Cardiac muscle cell (in vitro differentiated cells and primary cell): Measurements from ENCODE around the gene HM13. TPM values are rescaled to one million over a fixed set of nuclear protein-coding genes. Genes with fewer than 3 reads are reported as not detected.

ENCODE experiments used
- DNase-seq, 2 donors: peaks; one replicate each; pipeline versions ENCODE4 v3.0.0 to v3.0.0-alpha.2; 2010 to 2017; ENCODE audit warnings: low read depth in 1 of 2, low spot score in 1 of 2
- H3K27ac ChIP-seq: fragments of 200-600 bp; sonication (generic); 2 replicates; pipeline ENCODE4 v1.5.1; 2016
- H3K27me3 ChIP-seq: fragments of 200-600 bp; sonication (generic); 2 replicates; pipeline ENCODE4 v1.6.0; 2016; ENCODE audit warnings: control low read depth
- H3K36me3 ChIP-seq: fragments of 200-600 bp; sonication (generic); 2 replicates; pipeline ENCODE4 v1.5.1; 2016; ENCODE audit warnings: control low read depth
- H3K4me1 ChIP-seq: fragments of 200-600 bp; sonication (generic); 2 replicates; pipeline ENCODE4 v1.8.1; 2017; ENCODE audit warnings: low read depth, mild to moderate bottlenecking, mixed run types
- H3K4me3 ChIP-seq: fragments of 200-600 bp; sonication (generic); 2 replicates; pipeline ENCODE4 v1.5.1; 2016; ENCODE audit warnings: mild to moderate bottlenecking
- H3K9me3 ChIP-seq: fragments of 200-600 bp; sonication (generic); 2 replicates; pipeline ENCODE4 v1.5.1; 2017; ENCODE audit warnings: low read depth, mild to moderate bottlenecking, control low read depth
- polyA plus RNA-seq: library from polyadenylated mRNA; unstranded; fragments of >200 nt; fragmentation: Nextera tagmentation; extraction: Ambion mirVana; gene quantifications from 2 replicates; pipeline ENCODE4 v1.2.1, GENCODE V29; 2016
- total RNA-seq: library from RNA; depleted of rRNA; stranded (reverse); fragments of >200 nt; gene quantifications from 2 replicates; pipeline ENCODE4 v1.2.3, GENCODE V29; 2016
- TF ChIP-seq, protein P1 (sequence below): IDR thresholded peaks from 2 replicates; pipeline ENCODE4 v1.5.1; 2012; ENCODE audit warnings: low read depth, mild to moderate bottlenecking, low read length

The HM13 gene
- total and polyA plus RNA-seq, 2 experiments from 2014 or later = 49.8 to 170 TPM

DNA sequence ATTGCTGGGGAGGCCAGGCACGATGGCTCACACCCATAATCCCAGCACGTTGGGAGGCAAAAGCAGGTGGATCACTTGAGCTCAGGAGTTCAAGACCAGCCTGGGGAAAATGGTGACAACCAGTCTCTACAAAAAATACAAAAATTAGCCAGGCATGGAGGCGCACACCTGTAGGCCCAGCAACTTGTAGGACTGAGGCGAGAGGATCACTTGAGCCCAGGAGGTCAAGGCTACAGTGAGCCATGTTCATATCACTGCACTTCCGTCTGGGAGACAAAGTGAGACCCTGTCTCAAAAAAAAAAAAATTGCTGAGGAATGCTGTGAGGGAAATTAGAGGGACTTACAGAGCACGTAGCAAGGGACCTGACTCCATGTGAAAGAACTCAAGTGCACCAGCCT lies 50.0 kb downstream of the HM13 start:
- no peak overlapping the region for H3K4me3 ChIP-seq
- TF ChIP-seq, protein P1, sequence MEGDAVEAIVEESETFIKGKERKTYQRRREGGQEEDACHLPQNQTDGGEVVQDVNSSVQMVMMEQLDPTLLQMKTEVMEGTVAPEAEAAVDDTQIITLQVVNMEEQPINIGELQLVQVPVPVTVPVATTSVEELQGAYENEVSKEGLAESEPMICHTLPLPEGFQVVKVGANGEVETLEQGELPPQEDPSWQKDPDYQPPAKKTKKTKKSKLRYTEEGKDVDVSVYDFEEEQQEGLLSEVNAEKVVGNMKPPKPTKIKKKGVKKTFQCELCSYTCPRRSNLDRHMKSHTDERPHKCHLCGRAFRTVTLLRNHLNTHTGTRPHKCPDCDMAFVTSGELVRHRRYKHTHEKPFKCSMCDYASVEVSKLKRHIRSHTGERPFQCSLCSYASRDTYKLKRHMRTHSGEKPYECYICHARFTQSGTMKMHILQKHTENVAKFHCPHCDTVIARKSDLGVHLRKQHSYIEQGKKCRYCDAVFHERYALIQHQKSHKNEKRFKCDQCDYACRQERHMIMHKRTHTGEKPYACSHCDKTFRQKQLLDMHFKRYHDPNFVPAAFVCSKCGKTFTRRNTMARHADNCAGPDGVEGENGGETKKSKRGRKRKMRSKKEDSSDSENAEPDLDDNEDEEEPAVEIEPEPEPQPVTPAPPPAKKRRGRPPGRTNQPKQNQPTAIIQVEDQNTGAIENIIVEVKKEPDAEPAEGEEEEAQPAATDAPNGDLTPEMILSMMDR = no peak
- H3K4me1 ChIP-seq = peaks cover 11% of the 10 kb centered on the region

DNA sequence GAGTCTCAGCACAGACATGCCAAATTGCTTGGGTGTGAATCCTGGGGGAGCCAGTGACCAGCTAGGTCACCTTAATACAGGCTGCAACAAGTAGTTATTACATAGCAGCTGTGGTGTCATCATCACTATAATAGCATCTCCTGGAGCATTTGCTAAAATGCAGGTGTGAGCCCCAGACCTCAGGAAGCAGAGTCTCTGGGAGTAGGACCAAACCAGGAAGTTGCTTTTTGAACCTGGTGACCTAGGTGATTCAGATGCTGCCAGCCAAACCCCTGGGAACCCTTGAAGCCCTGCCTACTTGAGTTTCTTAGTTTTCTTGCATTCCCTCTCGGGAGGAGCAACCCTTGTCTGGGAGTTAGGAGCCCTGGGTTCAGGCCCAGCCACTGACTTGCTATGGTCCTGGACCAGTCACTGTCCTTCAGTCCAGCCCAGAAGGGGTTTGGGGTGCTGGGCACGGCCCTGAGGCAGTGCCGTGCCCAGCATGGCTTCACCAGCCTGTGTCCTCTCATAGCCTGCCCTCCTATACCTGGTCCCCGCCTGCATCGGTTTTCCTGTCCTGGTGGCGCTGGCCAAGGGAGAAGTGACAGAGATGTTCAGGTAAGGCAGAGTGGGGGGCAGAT lies 51.6 kb downstream of the HM13 start:
- Histone ChIP-seq H3K36me3 (peaks cover 17% of the 10 kb centered on the region), H3K27ac (no peak overlapping the region)

More for the DNA sequence above, 50.0 kb downstream of the HM13 start:
- Histone ChIP-seq H3K36me3 (peaks cover 17% of the 10 kb centered on the region), H3K27me3 (no peaks in the 10 kb centered on the region), H3K9me3 (no peaks in the 10 kb centered on the region), H3K27ac (no peak overlapping the region)
- no peak for DNase-seq

DNA sequence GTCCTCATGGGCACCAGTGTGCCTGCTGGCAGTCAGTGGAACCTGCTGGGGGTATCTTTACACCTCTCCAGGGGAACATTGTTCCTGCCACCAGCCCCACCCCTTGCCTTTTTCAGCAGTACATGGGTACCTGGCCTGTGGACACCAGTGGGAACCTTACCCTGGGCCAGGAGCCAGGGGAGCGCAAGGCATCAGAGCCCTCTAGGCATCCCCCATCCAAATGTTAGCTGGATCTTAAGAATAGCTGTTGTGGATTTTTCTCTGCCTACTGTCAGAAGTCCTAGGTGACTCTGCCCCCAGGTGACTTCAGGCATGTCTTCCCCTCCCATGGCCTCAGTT lies 52.0 kb downstream of the HM13 start:
- Histone ChIP-seq H3K4me3 (no peak overlapping the region), H3K27ac (no peak overlapping the region), H3K27me3 (no peaks in the 10 kb centered on the region), H3K4me1 (peaks cover 13% of the 10 kb centered on the region), H3K36me3 (peaks cover 17% of the 10 kb centered on the region), H3K9me3 (no peaks in the 10 kb centered on the region)
- DNase-seq = no peak
- TF ChIP-seq, protein P1 = no peak

More for the DNA sequence above, 51.6 kb downstream of the HM13 start:
- TF ChIP-seq, protein P1 = no peak
- Histone ChIP-seq H3K4me1 (peaks cover 13% of the 10 kb centered on the region), H3K9me3 (no peaks in the 10 kb centered on the region), H3K27me3 (no peaks in the 10 kb centered on the region), H3K4me3 (no peak overlapping the region)
- no peak for DNase-seq

DNA sequence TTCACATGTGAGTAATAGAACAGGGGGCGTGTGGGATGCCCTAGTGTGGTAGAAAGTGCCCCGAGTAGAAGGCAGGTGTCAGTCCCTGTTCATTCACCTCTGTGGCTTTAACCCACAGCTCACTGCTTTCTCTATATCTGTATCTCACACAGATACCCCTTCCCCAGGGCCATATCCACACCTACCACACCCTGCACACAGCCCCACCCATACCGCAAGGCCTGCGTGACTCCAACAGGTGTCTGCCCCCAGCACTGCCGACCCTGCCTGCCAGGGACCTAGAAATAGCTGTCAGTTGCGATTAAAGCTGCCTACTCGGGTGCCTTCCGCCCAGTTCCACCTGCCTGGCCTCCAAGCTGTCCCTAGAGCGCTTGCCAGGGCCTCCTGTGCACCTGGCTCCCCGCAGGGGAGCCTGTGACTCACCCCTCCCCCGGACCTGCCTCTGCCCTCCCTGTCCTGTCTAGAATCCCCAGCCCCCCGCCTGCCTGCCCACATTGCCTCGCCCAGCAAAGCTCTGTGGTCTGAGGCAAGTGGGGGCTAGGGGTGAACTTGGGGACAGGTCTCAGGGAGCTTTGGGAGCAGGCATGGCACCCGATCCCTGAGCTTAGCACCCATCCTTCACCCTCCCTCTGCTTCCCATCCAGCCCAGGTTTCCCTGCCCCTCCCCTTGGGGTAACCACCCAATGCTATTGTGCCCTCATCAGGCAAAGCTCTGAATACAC lies 52.6 kb downstream of the HM13 start:
- TF ChIP-seq, protein P1 = no peak
- peak overlapping the region; percentile 80 for H3K27ac ChIP-seq
- H3K27me3 ChIP-seq = no peaks in the 10 kb centered on the region
- no peak for DNase-seq
- H3K4me3 ChIP-seq = no peak overlapping the region
- H3K9me3 ChIP-seq = no peaks in the 10 kb centered on the region
- peaks cover 13% of the 10 kb centered on the region for H3K36me3 ChIP-seq
- peaks cover 13% of the 10 kb centered on the region for H3K4me1 ChIP-seq

DNA sequence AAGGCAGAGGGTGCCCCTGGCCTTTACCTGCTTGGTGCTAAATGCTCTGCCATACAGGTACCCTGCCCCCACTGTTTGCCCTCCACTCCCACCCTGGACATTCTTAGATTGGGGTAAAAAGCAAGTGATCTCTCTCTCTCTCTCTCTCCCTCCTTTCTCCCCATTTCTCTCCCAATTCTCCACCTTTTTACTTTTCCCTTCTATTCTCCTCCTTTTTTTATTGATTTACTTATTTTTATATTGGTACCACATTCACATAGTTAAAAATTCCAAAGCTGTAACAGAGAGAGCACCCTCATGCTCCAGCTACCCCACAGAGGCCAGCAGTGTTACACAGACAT lies 53.1 kb downstream of the HM13 start:
- DNase-seq = no peak
- H3K36me3 ChIP-seq = peaks cover 10% of the 10 kb centered on the region
- H3K27me3 ChIP-seq = no peaks in the 10 kb centered on the region
- no peaks in the 10 kb centered on the region for H3K9me3 ChIP-seq
- TF ChIP-seq, protein P1 = no peak
- peaks cover 16% of the 10 kb centered on the region for H3K4me1 ChIP-seq
- H3K27ac ChIP-seq = peak overlapping the region; percentile 80
- H3K4me3 ChIP-seq = no peak overlapping the region
